ENCODE data around the gene RGS6. TPM values are rescaled to one million over a fixed set of nuclear protein-coding genes. Genes with fewer than 3 reads are reported as not detected.

RGS6 gene
- total RNA-seq, 1 donor from 2014 or later = 5.1 TPM

DNA sequence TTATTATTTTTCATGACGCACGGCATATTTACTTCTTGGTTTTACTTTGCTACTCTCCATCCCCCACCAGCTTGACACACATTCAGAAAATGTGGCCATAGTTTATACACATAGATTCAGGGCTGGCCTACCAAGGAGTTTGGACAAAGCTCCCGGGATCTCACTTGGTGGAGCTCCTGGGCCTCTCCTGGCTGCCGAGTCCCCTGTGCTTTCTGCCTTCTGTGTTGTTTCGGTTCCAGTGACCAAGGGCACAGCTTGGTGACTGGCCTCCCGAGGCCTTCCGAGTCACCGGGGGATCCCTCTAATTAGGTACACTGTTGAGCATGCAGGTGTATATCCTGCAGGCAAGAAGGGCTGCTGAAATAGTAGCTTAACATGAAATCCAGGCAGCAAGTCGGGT, 63.5 kb downstream of the RGS6 start:
- Mint-ChIP-seq H3K4me3 (ENCODE audit: low read depth) (no peak overlapping the region), H3K27ac (no peak overlapping the region), H3K27me3 (no peaks in the 10 kb centered on the region), H3K4me1 (ENCODE audit: low read depth) (no peaks in the 10 kb centered on the region), H3K9me3 (ENCODE audit: low read depth) (peaks cover 15% of the 10 kb centered on the region), H3K36me3 (ENCODE audit: insufficient read depth) (no peaks in the 10 kb centered on the region)
- TF ChIP-seq, protein P1, sequence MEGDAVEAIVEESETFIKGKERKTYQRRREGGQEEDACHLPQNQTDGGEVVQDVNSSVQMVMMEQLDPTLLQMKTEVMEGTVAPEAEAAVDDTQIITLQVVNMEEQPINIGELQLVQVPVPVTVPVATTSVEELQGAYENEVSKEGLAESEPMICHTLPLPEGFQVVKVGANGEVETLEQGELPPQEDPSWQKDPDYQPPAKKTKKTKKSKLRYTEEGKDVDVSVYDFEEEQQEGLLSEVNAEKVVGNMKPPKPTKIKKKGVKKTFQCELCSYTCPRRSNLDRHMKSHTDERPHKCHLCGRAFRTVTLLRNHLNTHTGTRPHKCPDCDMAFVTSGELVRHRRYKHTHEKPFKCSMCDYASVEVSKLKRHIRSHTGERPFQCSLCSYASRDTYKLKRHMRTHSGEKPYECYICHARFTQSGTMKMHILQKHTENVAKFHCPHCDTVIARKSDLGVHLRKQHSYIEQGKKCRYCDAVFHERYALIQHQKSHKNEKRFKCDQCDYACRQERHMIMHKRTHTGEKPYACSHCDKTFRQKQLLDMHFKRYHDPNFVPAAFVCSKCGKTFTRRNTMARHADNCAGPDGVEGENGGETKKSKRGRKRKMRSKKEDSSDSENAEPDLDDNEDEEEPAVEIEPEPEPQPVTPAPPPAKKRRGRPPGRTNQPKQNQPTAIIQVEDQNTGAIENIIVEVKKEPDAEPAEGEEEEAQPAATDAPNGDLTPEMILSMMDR (IDR thresholded peaks at IDR 0.05; ENCODE audit: unreplicated experiment) = no peak
- DNase-seq (ENCODE audit: low spot score, unreplicated experiment) = no peak

DNA sequence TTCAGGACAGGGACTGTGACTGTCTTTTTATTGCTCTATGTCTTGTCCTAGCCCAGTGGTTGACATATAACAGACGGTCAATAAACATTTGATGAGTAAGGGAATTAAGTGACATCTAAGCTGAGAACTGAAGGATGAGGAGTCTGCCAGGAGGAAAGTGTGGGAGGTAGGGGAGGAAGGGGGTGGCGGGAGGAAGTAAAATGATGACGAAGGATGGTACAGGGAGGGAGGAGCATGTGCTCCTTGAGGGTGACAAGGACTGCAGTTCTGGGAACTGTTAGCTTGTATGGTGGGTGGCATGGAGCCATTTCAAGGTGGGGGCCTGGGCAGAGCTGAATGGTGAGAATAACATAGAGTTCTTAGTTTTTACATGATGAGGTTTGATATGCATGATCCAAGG, 64.4 kb downstream of the RGS6 start:
- no peaks in the 10 kb centered on the region for H3K4me1 Mint-ChIP-seq (ENCODE audit: low read depth)
- H3K27me3 Mint-ChIP-seq = no peaks in the 10 kb centered on the region
- DNase-seq (ENCODE audit: low spot score, unreplicated experiment) = no peak
- H3K4me3 Mint-ChIP-seq (ENCODE audit: low read depth) = no peak overlapping the region
- H3K9me3 Mint-ChIP-seq (ENCODE audit: low read depth) = peaks cover 15% of the 10 kb centered on the region
- no peaks in the 10 kb centered on the region for H3K36me3 Mint-ChIP-seq (ENCODE audit: insufficient read depth)
- H3K27ac Mint-ChIP-seq = no peak overlapping the region
- TF ChIP-seq, protein P1 (IDR thresholded peaks at IDR 0.05; ENCODE audit: unreplicated experiment) = no peak

DNA sequence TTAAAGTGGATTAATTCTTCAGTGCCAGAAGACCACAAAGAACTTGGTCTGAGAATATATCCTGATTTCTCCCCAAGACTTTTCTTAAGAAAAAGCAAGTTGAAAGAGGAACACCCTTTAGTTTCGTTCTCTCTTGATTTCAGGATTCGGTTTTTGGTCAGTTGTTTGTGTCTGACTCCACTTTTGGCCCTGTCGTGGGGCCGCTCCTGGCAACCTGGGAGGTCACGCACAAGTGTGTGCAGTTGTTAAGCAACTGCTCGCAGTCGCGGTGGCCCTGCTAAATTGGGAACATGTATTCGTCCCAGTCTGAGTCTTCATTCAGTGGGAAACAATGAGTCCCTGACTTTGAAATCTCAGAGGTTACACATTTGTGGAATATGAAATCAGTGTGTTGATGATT, 68.7 kb downstream of the RGS6 start:
- Mint-ChIP-seq H3K9me3 (ENCODE audit: low read depth) (peaks cover 15% of the 10 kb centered on the region), H3K36me3 (ENCODE audit: insufficient read depth) (no peaks in the 10 kb centered on the region), H3K27me3 (no peaks in the 10 kb centered on the region), H3K4me3 (ENCODE audit: low read depth) (no peak overlapping the region), H3K4me1 (ENCODE audit: low read depth) (no peaks in the 10 kb centered on the region), H3K27ac (no peak overlapping the region)
- TF ChIP-seq, protein P1 (IDR thresholded peaks at IDR 0.05; ENCODE audit: unreplicated experiment) = no peak
- no peak for DNase-seq (ENCODE audit: low spot score, unreplicated experiment)

GRCh38 chr14:72002731-72003130, 70.5 kb downstream of the RGS6 start:
- H3K4me3 Mint-ChIP-seq (ENCODE audit: low read depth) = no peak overlapping the region
- no peaks in the 10 kb centered on the region for H3K36me3 Mint-ChIP-seq (ENCODE audit: insufficient read depth)
- H3K27me3 Mint-ChIP-seq = no peaks in the 10 kb centered on the region
- no peaks in the 10 kb centered on the region for H3K4me1 Mint-ChIP-seq (ENCODE audit: low read depth)
- no peak overlapping the region for H3K27ac Mint-ChIP-seq
- DNase-seq (ENCODE audit: low spot score, unreplicated experiment) = no peak
- peaks cover 15% of the 10 kb centered on the region for H3K9me3 Mint-ChIP-seq (ENCODE audit: low read depth)
- TF ChIP-seq, protein P1 (IDR thresholded peaks at IDR 0.05; ENCODE audit: unreplicated experiment) = no peak

DNA sequence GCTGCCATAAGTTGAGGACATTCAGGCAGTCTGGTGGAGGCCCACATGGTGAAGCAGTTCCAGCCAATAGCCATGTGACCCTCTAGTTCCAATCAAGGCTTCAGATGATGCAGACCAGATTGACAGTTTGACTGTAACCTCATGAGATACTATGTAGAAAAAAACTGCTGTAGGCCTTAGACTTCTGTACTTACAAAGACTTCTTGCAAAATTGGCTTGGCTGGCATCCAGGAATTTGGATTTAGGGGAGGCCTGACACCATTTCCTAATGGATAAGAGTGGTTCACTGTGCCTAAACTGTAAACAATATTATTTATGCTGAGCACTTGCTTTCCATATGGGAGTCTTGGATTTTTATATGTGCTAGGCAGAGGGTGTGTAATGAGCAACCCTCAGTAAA, 76.4 kb downstream of the RGS6 start:
- no peaks in the 10 kb centered on the region for H3K27me3 Mint-ChIP-seq
- H3K36me3 Mint-ChIP-seq (ENCODE audit: insufficient read depth) = no peaks in the 10 kb centered on the region
- TF ChIP-seq, protein P1 (IDR thresholded peaks at IDR 0.05; ENCODE audit: unreplicated experiment) = no peak
- no peak overlapping the region for H3K4me3 Mint-ChIP-seq (ENCODE audit: low read depth)
- no peaks in the 10 kb centered on the region for H3K9me3 Mint-ChIP-seq (ENCODE audit: low read depth)
- no peak overlapping the region for H3K27ac Mint-ChIP-seq
- DNase-seq (ENCODE audit: low spot score, unreplicated experiment) = no peak
- H3K4me1 Mint-ChIP-seq (ENCODE audit: low read depth) = no peaks in the 10 kb centered on the region

Data from progenitor cell of endocrine pancreas (in vitro differentiated cells).